Liver (tissue), 9 donors: ENCODE data around the gene ZNF580. TPM values are rescaled to one million over a fixed set of nuclear protein-coding genes. Genes with fewer than 3 reads are reported as not detected.
A peak's percentile ranks its signal among the peaks of the same experiment; 100 is the strongest.

ENCODE experiments used
- DNase-seq: peaks from one replicate; pipeline ENCODE4 v3.0.0-alpha.2; 2017; ENCODE audit warnings: low spot score
- H3K27ac ChIP-seq, 2 donors: one replicate each; pipeline ENCODE4 v1.7.0; 2013; ENCODE audit warnings: inconsistent platforms in 2 of 2, low read length in 2 of 2, control low read depth in 1 of 2, low read depth in 1 of 2, mild to moderate bottlenecking in 1 of 2
- H3K27me3 ChIP-seq, 4 donors: one replicate each; pipeline versions ENCODE4 v1.6.1 to v1.7.0; 2013; ENCODE audit warnings: low read length in 3 of 4, inconsistent platforms in 1 of 4, mild to moderate bottlenecking in 1 of 4, moderate library complexity in 1 of 4; ENCODE audit not compliant: control insufficient read depth in 4 of 4, insufficient read depth in 4 of 4
- H3K36me3 ChIP-seq, 4 donors: one replicate each; pipeline versions ENCODE4 v1.6.1 to v1.7.0; 2013; ENCODE audit warnings: low read length in 3 of 4, mild to moderate bottlenecking in 3 of 4, low read depth in 1 of 4, moderate library complexity in 1 of 4; ENCODE audit not compliant: control insufficient read depth in 4 of 4, insufficient read depth in 3 of 4
- H3K4me1 ChIP-seq, 4 donors: one replicate each; pipeline versions ENCODE4 v1.6.1 to v1.7.0; 2013; ENCODE audit warnings: low read length in 3 of 4, mild to moderate bottlenecking in 3 of 4, moderate library complexity in 1 of 4; ENCODE audit not compliant: control insufficient read depth in 4 of 4, insufficient read depth in 4 of 4
- H3K4me3 ChIP-seq, 3 donors: one replicate each; pipeline versions ENCODE4 v1.6.1 to v1.7.0; 2013; ENCODE audit warnings: low read length in 3 of 3, control low read depth in 1 of 3, low read depth in 1 of 3, mild to moderate bottlenecking in 1 of 3
- H3K9ac ChIP-seq, 2 donors: one replicate each; pipeline ENCODE4 v1.7.0; 2013; ENCODE audit warnings: low read length in 2 of 2, mild to moderate bottlenecking in 2 of 2, moderate library complexity in 2 of 2, control low read depth in 1 of 2, low read depth in 1 of 2
- H3K9me3 ChIP-seq, 4 donors: one replicate each; pipeline versions ENCODE4 v1.6.1 to v1.7.0; 2013; ENCODE audit warnings: low read length in 3 of 4; ENCODE audit not compliant: control insufficient read depth in 4 of 4
- EGR1 ChIP-seq, 2 donors: IDR thresholded peaks; 2 replicates each; pipeline ENCODE4 v1.6.1; 2016 to 2018; ENCODE audit warnings: antibody characterized with exemption in 2 of 2, low read depth in 2 of 2
- GABPA ChIP-seq, 2 donors: IDR thresholded peaks in 1 of 2; conservative IDR thresholded peaks in 1 of 2; 2 replicates each; pipeline ENCODE4 v1.6.1; 2016; ENCODE audit warnings: antibody characterized with exemption in 2 of 2, mild to moderate bottlenecking in 1 of 2, moderate library complexity in 1 of 2
- MAX ChIP-seq: IDR thresholded peaks from 2 replicates; pipeline ENCODE4 v1.6.1; 2016; ENCODE audit warnings: antibody characterized with exemption
- NR2F2 ChIP-seq: IDR thresholded peaks from 2 replicates; pipeline ENCODE4 v1.6.1; 2016; ENCODE audit warnings: antibody characterized with exemption
- RAD21 ChIP-seq, 2 donors: IDR thresholded peaks; 2 replicates each; pipeline ENCODE4 v1.6.1; 2016; ENCODE audit warnings: antibody characterized with exemption in 2 of 2, mild to moderate bottlenecking in 2 of 2
- REST ChIP-seq: IDR thresholded peaks from 2 replicates; pipeline ENCODE4 v1.6.1; 2016; ENCODE audit warnings: antibody characterized with exemption, mild to moderate bottlenecking
- RXRA ChIP-seq, 2 donors: IDR thresholded peaks; 2 replicates each; pipeline ENCODE4 v1.6.1; 2017 to 2018; ENCODE audit warnings: antibody characterized with exemption in 2 of 2, mild to moderate bottlenecking in 1 of 2
- SP1 ChIP-seq: IDR thresholded peaks from 2 replicates; pipeline ENCODE4 v1.6.1; 2018; ENCODE audit warnings: antibody characterized with exemption, mild to moderate bottlenecking
- TAF1 ChIP-seq: conservative IDR thresholded peaks from 2 replicates; pipeline ENCODE4 v1.6.1; 2016; ENCODE audit warnings: antibody characterized with exemption, mild to moderate bottlenecking
- ZBTB33 ChIP-seq: IDR thresholded peaks from 2 replicates; pipeline ENCODE4 v1.6.1; 2016; ENCODE audit warnings: antibody characterized with exemption
- WGBS: extraction: QIAGEN DNeasy Blood & Tissue Kit; methylation state at CpG from one replicate; pipeline ENCODE4 v1.1.7; 2013; 5-methylcytosine and 5-hydroxymethylcytosine counted together
- polyA plus RNA-seq, 2 donors: library from polyadenylated mRNA; stranded (reverse) in 1 of 2; unstranded in 1 of 2; fragments of 200-250 nt in 1 of 2; fragments of >200 nt in 1 of 2; fragmentation: Nextera tagmentation in 1 of 2; extraction: Ambion mirVana in 1 of 2; gene quantifications; one replicate each; pipeline versions ENCODE4 v1.2.1 to v1.2.3, GENCODE V29; 2013 to 2015
- total RNA-seq, 2 donors: library from RNA; depleted of rRNA; stranded (reverse); fragments of >200 nt; gene quantifications; one replicate each; pipeline ENCODE4 v1.2.3, GENCODE V29; 2014
- donor health status: healthy.
- donor health status: healthy.
- donor health status: healthy.
- donor health status: healthy.
- donor health status: healthy.

Gene ZNF580
- total RNA-seq, result 1 to 10 TPM; 2.6 to 5.0 TPM
- 1 to 10 TPM; 5.1 to 5.2 TPM for polyA plus RNA-seq

- Histone ChIP-seq H3K27me3 (no peaks in the 10 kb centered on the region), H3K4me1 (peaks cover 26 to 78% (median 58%) of the 10 kb centered on the region in 4 donors), H3K9me3 (no peaks in the 10 kb centered on the region), H3K4me3 (peak within 1 kb of the TSS; percentile 65 to 86 (median 79)), H3K36me3 (peaks cover 0 to 9% (median under 1%) of the 10 kb centered on the region in 4 donors), H3K9ac (peak within 1 kb of the TSS; percentile 66 to 84), H3K27ac (peak within 1 kb of the TSS; percentile 83 to 91)
- DNase-seq, result peak; percentile 74
- under 1% methylated on average over 89 of the region's 89 CpGs for WGBS
- TF ChIP-seq ZBTB33 (no peak), MAX (no peak), GABPA (IDR thresholded peaks at IDR 0.05 in 1 of 2, conservative IDR thresholded peaks at IDR 0.05 in 1 of 2) (peak in 1 of 2 donors; percentile 51)
These were observed at the start of gene ZNF580 for GRCh38 chr19:55640577-55641425. Gene ZNF580 (plus strand): TSS chr19:55641002. CDS start chr19:55642509, 1,507 bp downstream.

- Histone ChIP-seq H3K27me3 (no peaks in the 10 kb centered on the region), H3K4me1 (peaks cover 0 to 9% (median 8%) of the 10 kb centered on the region in 4 donors), H3K4me3 (no peak overlapping the region), H3K9me3 (no peaks in the 10 kb centered on the region), H3K36me3 (peaks cover 3 to 28% (median 11%) of the 10 kb centered on the region in 4 donors), H3K27ac (no peak overlapping the region), H3K9ac (no peak overlapping the region)
- no peak for TF ChIP-seq SP1
- TF ChIP-seq EGR1 (IDR thresholded peaks at IDR 0.05; ENCODE audit: low read depth in 2 of 2), result no peak
- TF ChIP-seq TAF1, result no peak
- TF ChIP-seq MAX, result no peak
- TF ChIP-seq RAD21 (IDR thresholded peaks at IDR 0.05), result no peak
- TF ChIP-seq NR2F2, result no peak
- TF ChIP-seq RXRA (IDR thresholded peaks at IDR 0.05), result no peak
- no peak for TF ChIP-seq REST
- no peak for DNase-seq
- 90% methylated on average over 10 of the region's 10 CpGs for WGBS
These were observed 49.2 kb upstream of the ZNF580 start for GRCh38 chr19:55591555-55591954.
